Coronary artery (tissue), 2 donors: ENCODE measurements around the gene ZNF500.

ENCODE experiments used
- DNase-seq: peaks from one replicate; pipeline ENCODE4 v3.0.0-alpha.2; 2017; ENCODE audit warnings: low spot score
- H3K27ac ChIP-seq, 2 donors: fragments of 200-600 bp; sonication (generic); one replicate each; pipeline ENCODE4 v1.5.1; 2016 to 2019
- H3K4me3 ChIP-seq: fragments of 200-600 bp; sonication (generic); 2 replicates; pipeline ENCODE4 v1.5.1; 2016; ENCODE audit warnings: mild to moderate bottlenecking, moderate library complexity
- TF ChIP-seq, protein P1 (sequence below): fragments of 200-600 bp; sonication (generic); IDR thresholded peaks from one replicate; pipeline ENCODE4 v1.5.1; 2019; ENCODE audit warnings: antibody characterized with exemption

The ZNF500 gene

DNA sequence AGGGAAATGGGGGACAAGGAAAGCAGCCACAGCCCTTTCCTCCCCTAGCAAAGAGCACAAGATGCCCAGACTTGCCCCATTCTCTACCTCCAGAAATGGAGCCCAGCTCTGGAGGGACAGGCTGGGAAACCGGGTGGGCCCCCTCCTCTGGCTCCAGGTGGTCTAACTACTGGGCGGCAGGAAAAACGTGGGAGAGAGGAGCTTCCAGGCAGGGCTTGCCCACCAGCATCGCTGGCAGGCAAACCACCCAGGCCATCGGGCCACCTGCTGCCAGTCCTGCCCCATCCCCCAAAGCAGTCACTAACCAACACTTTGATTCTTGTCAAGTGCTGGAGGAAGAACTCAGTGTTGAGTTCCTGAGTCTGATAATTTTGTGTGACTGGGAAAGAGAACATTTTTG, 48.5 kb downstream of the ZNF500 start:
- no peak for DNase-seq
- H3K4me3 ChIP-seq, result no peak overlapping the region
- TF ChIP-seq, protein P1, sequence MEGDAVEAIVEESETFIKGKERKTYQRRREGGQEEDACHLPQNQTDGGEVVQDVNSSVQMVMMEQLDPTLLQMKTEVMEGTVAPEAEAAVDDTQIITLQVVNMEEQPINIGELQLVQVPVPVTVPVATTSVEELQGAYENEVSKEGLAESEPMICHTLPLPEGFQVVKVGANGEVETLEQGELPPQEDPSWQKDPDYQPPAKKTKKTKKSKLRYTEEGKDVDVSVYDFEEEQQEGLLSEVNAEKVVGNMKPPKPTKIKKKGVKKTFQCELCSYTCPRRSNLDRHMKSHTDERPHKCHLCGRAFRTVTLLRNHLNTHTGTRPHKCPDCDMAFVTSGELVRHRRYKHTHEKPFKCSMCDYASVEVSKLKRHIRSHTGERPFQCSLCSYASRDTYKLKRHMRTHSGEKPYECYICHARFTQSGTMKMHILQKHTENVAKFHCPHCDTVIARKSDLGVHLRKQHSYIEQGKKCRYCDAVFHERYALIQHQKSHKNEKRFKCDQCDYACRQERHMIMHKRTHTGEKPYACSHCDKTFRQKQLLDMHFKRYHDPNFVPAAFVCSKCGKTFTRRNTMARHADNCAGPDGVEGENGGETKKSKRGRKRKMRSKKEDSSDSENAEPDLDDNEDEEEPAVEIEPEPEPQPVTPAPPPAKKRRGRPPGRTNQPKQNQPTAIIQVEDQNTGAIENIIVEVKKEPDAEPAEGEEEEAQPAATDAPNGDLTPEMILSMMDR, result no peak
- H3K27ac ChIP-seq, result no peak overlapping the region

DNA sequence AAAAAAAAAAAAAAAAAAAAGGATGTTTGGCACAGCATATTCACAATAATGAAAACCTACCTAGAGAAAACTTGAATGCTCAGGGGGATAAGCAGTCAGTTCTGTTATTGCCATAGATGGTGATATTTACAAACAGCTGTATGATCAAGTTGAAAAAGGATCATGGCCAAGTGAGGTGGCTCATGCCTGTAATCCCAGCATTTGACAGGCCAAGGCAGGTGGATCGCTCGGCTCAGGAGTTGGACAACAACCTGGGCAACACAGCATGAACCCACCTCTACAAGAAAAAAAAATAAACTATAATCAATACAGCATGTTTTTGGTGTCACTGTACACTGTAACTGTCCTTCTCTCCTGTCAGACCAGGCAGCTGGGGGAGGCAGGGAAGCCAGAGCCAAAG, 52.0 kb downstream of the ZNF500 start:
- H3K27ac ChIP-seq, result no peak overlapping the region
- no peak overlapping the region for H3K4me3 ChIP-seq
- DNase-seq, result no peak
- TF ChIP-seq, protein P1, result no peak

DNA sequence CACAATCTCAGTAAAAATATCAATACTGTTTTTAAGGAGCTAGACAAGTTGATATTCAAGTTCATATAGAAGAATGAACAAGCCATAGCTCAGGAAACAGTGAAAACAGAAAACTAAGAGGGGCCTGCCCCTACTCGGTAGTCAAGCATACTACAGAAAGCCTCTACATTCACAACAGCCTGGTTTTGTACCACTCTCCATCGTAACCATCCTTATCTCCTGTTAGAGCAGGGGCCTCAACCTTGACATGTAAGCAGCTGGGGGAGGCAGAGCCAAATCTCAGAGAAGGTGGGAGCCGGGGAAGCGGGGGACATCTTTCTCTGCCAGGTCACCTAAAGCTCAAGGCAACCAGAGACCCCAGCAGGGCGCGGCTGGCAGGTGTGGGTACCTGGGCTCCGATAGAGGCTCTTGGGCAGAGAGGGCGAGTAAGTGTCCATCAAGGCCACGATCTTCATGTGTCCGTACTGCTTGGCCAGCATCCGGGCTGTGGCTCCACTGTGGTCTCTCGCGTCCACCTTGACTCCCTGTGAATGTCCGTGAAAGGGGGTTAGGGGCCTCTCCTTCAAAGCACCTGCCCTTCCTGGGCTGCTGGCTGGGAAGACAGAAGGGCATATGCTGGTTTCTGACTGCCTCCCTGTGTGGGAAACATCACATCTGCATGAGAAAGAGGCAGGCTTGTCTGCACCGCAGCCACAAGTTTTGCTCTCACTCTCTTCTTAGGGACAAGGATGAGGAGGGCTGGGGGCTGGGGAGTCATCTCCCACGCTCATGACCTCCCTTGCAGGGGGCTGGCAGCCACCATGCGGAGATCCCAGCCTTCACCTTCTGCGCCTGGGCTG, 53.1 kb downstream of the ZNF500 start:
- TF ChIP-seq, protein P1, result no peak
- no peak for DNase-seq
- Histone ChIP-seq H3K4me3 (no peak overlapping the region), H3K27ac (no peak overlapping the region)

DNA sequence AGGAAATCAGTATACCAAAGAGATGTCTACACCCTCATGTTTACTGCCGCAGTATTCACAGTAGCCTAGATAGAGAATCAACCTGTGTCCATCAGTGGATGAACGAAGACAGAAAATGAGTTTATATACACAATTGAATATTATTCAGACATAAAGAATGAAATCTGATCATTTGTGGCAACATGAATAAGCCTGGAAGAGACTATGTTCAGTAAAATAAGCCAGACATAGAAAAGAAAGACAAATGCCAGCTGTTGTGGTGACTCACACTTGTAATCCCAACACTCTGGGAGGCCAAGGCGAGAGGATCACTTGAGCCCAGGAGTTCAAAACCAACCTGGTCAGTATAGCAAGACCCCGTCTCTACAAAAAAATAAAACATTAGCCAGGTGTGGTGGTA, 57.5 kb downstream of the ZNF500 start:
- Histone ChIP-seq H3K4me3 (no peak overlapping the region), H3K27ac (no peak overlapping the region)
- DNase-seq, result no peak
- TF ChIP-seq, protein P1, result no peak

DNA sequence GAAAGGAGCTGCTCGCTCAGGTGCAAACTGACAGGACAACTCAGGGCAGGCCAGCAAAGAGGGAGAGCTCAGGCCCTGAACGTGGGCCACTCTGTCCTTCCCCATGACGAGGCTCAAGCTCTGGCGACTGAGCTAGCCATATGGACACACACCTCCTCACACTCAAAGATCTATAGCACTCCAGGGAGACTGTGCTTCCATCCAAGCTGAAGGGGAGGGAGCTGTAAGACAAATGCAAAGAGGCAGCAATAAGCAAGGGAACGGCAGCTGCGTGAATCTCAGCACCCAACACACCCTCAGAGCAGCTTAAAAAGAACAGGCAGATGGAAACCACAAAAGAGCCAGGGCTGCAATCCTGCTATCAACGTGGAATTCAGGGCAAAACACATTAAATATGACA, 60.1 kb downstream of the ZNF500 start:
- no peak for DNase-seq
- TF ChIP-seq, protein P1, result no peak
- H3K4me3 ChIP-seq, result no peak overlapping the region
- H3K27ac ChIP-seq, result no peak overlapping the region

DNA sequence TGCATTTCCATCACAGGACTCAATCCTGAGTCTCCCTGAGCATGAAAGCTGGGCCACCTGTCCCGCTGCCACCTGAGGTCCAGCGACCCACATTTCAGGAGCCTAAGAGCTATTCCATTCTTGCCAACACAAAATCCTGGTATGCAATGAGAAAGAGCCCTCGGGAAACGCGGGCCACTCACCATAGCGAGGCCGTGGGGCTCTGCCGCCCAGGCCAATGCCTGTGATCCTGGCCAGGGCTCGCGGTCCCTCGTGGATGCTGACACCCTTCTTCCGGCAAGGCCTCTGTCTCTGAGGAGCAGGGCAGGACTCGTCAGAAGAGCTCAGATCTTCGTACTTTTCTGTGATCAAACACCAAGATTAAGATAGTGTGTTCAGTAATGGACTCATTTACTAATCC, 62.0 kb downstream of the ZNF500 start:
- DNase-seq, result no peak
- Histone ChIP-seq H3K4me3 (no peak overlapping the region), H3K27ac (no peak overlapping the region)
- TF ChIP-seq, protein P1, result no peak

DNA sequence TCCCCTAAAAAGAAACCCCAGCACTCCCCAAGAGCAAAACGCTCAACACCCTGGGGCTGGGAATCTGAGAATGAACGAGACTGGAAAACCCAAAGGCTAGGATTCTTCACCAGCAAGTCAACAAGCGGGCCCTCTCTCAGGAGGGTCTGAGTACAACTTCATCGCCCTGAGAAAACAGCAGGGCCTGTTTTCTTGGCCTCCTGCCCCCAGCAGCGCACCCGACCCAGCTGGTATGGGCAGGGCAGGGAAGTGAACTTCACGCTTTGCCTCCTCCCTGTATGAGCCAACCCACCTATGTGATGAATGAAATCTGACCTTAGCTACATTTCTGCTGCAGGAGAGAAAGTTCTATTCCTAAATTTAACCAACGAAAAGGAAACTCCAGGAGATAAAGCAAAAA, 62.5 kb downstream of the ZNF500 start:
- Histone ChIP-seq H3K4me3 (no peak overlapping the region), H3K27ac (no peak overlapping the region)
- TF ChIP-seq, protein P1, result no peak
- no peak for DNase-seq
